ENCODE results near the gene NRG3.

- TF ChIP-seq CTCF (IDR thresholded peaks at IDR 0.05) (no peak), POLR2A (IDR thresholded peaks at IDR 0.05) (no peak), POLR2AphosphoS5 (IDR thresholded peaks at IDR 0.05) (no peak), EP300 (IDR thresholded peaks at IDR 0.05; ENCODE audit: low read depth) (no peak)
Measured at GRCh38 chr10:82827901-82828300, 952.9 kb downstream of the NRG3 start.

Measured in transverse colon (tissue), 4 donors.